Measurements from ENCODE around the gene PLXNB3.

Gene PLXNB3

GRCh38 chrX:153803211-153804099 lies 39.4 kb downstream of the PLXNB3 start:
- TF ChIP-seq CTCF (IDR thresholded peaks at IDR 0.05; ENCODE audit: low read depth, low read length): no peak
- no peak overlapping the region for H3K4me3 ChIP-seq (replicated peaks in 1 of 2; ENCODE audit: low read depth in 2 of 2, low read length in 2 of 2)
- no peak for DNase-seq (ENCODE audit: low read depth in 2 of 2)

- no peak for DNase-seq (ENCODE audit: low read depth in 2 of 2)
- H3K4me3 ChIP-seq (replicated peaks in 1 of 2; ENCODE audit: low read depth in 2 of 2, low read length in 2 of 2): no peak overlapping the region
- TF ChIP-seq CTCF (IDR thresholded peaks at IDR 0.05; ENCODE audit: low read depth, low read length): no peak
Observed at GRCh38 chrX:153804100-153804595, 40.1 kb downstream of the PLXNB3 start.

- H3K4me3 ChIP-seq (replicated peaks in 1 of 2; ENCODE audit: low read depth in 2 of 2, low read length in 2 of 2): no peak overlapping the region
- DNase-seq (ENCODE audit: low read depth in 2 of 2): no peak
- TF ChIP-seq CTCF (IDR thresholded peaks at IDR 0.05; ENCODE audit: low read depth, low read length): no peak
Observed at GRCh38 chrX:153804621-153805020, 40.6 kb downstream of the PLXNB3 start.

GRCh38 chrX:153805436-153805835 lies 41.4 kb downstream of the PLXNB3 start:
- no peak for DNase-seq (ENCODE audit: low read depth in 2 of 2)
- H3K4me3 ChIP-seq (replicated peaks in 1 of 2; ENCODE audit: low read depth in 2 of 2, low read length in 2 of 2): no peak overlapping the region
- no peak for TF ChIP-seq CTCF (IDR thresholded peaks at IDR 0.05; ENCODE audit: low read depth, low read length)

- H3K4me3 ChIP-seq (replicated peaks in 1 of 2; ENCODE audit: low read depth in 2 of 2, low read length in 2 of 2): no peak overlapping the region
- TF ChIP-seq CTCF (IDR thresholded peaks at IDR 0.05; ENCODE audit: low read depth, low read length): no peak
- no peak for DNase-seq (ENCODE audit: low read depth in 2 of 2)
Observed at GRCh38 chrX:153806999-153807575, 43.0 kb downstream of the PLXNB3 start.

GRCh38 chrX:153807976-153808375 lies 43.9 kb downstream of the PLXNB3 start:
- no peak for DNase-seq (ENCODE audit: low read depth in 2 of 2)
- TF ChIP-seq CTCF (IDR thresholded peaks at IDR 0.05; ENCODE audit: low read depth, low read length): no peak
- no peak overlapping the region for H3K4me3 ChIP-seq (replicated peaks in 1 of 2; ENCODE audit: low read depth in 2 of 2, low read length in 2 of 2)

Measured in cardiac fibroblast (primary cell).